ENCODE results near the gene GP1BB. TPM values are rescaled to one million over a fixed set of nuclear protein-coding genes. Genes with fewer than 3 reads are reported as not detected.

The GP1BB gene
- total and polyA plus RNA-seq, 2 of the 13 experiments (the other 11 are each of a cell fraction or from before 2014, with no cell fraction given), result not detected

DNA sequence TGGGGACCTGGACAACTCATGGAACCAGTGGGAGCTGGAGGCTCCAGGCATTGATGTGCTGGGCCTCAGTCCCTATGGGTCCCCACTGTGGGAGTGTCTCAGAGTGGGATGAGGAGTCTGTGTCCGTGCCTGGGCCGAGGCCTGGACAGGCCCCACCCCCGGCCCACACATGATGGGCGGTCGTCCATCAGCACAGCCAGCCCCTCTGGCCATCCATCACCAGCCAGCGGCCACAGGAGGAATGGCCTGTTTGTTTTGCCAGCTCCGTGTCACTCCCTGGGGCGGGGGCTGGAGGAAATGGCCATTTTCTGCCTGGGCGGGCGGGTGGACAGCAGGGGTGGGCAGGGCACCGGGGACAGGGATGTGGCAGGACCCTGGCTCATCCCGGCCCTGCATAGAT is 24.2 kb downstream of the GP1BB start:
- ATAC-seq (no peak), DNase-seq (ENCODE audit: low spot score) (no peak), FAIRE-seq (no peak)
- no peak overlapping the region for H3K4me2 ChIP-seq (ENCODE audit: low read depth, low read length)
- BruUV-seq (replicated peaks), result no TSS peak
- POLR2A ChIA-PET, result no interaction called here
- H3K27ac ChIP-seq (ENCODE audit: extremely low read length, insufficient read depth, low read length), result no peak overlapping the region
- intact Hi-C loops (cut with micrococcal nuclease; ENCODE audit: unreplicated experiment), result no loop called here
- H3K9ac ChIP-seq (ENCODE audit: insufficient read depth, low read depth, low read length), result no peak overlapping the region
- TF ChIP-seq ZNF850 (CRISPR knock-in tag; conservative IDR thresholded peaks at IDR 0.05) (no peak), CENPX (CRISPR knock-in tag; IDR thresholded peaks at IDR 0.05) (no peak), KDM5B (CRISPR knock-in tag; IDR thresholded peaks at IDR 0.05; ENCODE audit: borderline replicate concordance) (no peak), MAFF (IDR thresholded peaks at IDR 0.05; ENCODE audit: low read depth, low read length) (no peak), SATB2 (CRISPR knock-in tag; IDR thresholded peaks at IDR 0.05) (no peak), KLF11 (CRISPR knock-in tag; IDR thresholded peaks at IDR 0.05) (no peak), ZNF207 (IDR thresholded peaks at IDR 0.05; ENCODE audit: borderline replicate concordance) (no peak), GABPB1 (CRISPR knock-in tag; IDR thresholded peaks at IDR 0.05) (no peak), CHD4 (IDR thresholded peaks at IDR 0.05; ENCODE audit: borderline replicate concordance, low read length) (no peak), ZNF296 (CRISPR knock-in tag; conservative IDR thresholded peaks at IDR 0.05) (no peak), ZNF143 (CRISPR knock-in tag; IDR thresholded peaks at IDR 0.05) (no peak), ZNF20 (CRISPR knock-in tag; IDR thresholded peaks at IDR 0.05) (no peak)
- TF ChIP-seq, protein P1, sequence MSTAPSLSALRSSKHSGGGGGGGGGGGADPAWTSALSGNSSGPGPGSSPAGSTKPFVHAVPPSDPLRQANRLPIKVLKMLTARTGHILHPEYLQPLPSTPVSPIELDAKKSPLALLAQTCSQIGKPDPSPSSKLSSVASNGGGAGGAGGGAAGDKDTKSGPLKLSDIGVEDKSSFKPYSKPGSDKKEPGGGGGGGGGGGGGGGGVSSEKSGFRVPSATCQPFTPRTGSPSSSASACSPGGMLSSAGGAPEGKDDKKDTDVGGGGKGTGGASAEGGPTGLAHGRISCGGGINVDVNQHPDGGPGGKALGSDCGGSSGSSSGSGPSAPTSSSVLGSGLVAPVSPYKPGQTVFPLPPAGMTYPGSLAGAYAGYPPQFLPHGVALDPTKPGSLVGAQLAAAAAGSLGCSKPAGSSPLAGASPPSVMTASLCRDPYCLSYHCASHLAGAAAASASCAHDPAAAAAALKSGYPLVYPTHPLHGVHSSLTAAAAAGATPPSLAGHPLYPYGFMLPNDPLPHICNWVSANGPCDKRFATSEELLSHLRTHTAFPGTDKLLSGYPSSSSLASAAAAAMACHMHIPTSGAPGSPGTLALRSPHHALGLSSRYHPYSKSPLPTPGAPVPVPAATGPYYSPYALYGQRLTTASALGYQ (CRISPR knock-in tag; IDR thresholded peaks at IDR 0.05), result no peak
- no peak overlapping the region for H2AFZ ChIP-seq (ENCODE audit: low read length)
- CTCF ChIA-PET (ENCODE audit: low intra/inter-chr PET ratio, low total read pairs), result no interaction called here
- WGBS (ENCODE audit: low lambda C conversion rate), result 0% methylated on average over 2 of the region's 12 CpGs
- H3K4me3 ChIP-seq (replicated peaks in 1 of 3; ENCODE audit: insufficient read depth in 1 of 3, low read depth in 2 of 3, low read length in 3 of 3), result no peak overlapping the region
- H3K9me3 ChIP-seq (ENCODE audit: low read length), result no peaks in the 10 kb centered on the region
- in situ Hi-C loops (cut with HindIII; ENCODE audit: extremely low pct_ligation_motif_present, low pct_unique_long_range_greater_than_20kb), result no loop called here
- peaks cover 26 to 94% of the 10 kb centered on the region in 2 experiments; a peak in 4 of 5 replicates for H3K27me3 ChIP-seq (ENCODE audit: control insufficient read depth in 1 of 2, insufficient read depth in 2 of 2, low read length in 2 of 2)
- no peaks in the 10 kb centered on the region for H4K20me1 ChIP-seq (ENCODE audit: insufficient read depth, low read length)
- 0 out of 2 replicates have a peak, but pooled peaks cover 6% of the 10 kb centered on the region for H3K4me1 ChIP-seq (ENCODE audit: insufficient read depth, low read length)
- no peaks in the 10 kb centered on the region for H3K36me3 ChIP-seq (replicated peaks in 1 of 2; ENCODE audit: control insufficient read depth in 1 of 2, insufficient read depth in 2 of 2, low read length in 2 of 2)
- H3K79me2 ChIP-seq (ENCODE audit: insufficient read depth, low read length), result no peaks in the 10 kb centered on the region

Measured in HepG2 (cell line).